MCF 10A (cell line): Measurements from ENCODE around the gene SATB1. TPM values are rescaled to one million over a fixed set of nuclear protein-coding genes. Genes with fewer than 3 reads are reported as not detected.

Experiments used
- BruUV-seq: library from RNA; stranded (reverse); fragments of 400-500 nt; replicated peaks from 2 replicates; lab custom pipeline; 2021; lab: Mats Ljungman, UMichigan
- CTCF ChIA-PET: fragments of 300-600 bp; sonication (Branson Sonifier 250); formaldehyde crosslinking; extraction: SDS; loops from one replicate; lab custom pipeline; 2021; ENCODE audit warnings: antibody characterized with exemption, inconsistent platforms; lab: Yijun Ruan, JAX
- POLR2A ChIA-PET: fragments of 300-600, 350-650 bp; sonication (Branson Sonifier 250); formaldehyde crosslinking; extraction: SDS; loops from one replicate; lab custom pipeline; 2020; ENCODE audit warnings: antibody characterized with exemption, inconsistent platforms; lab: Yijun Ruan, JAX
- DNase-seq: peaks from one replicate; pipeline ENCODE4 v3.0.0-alpha.2; 2018; ENCODE audit not compliant: unreplicated experiment
- H3K27ac Mint-ChIP-seq: one replicate; pipeline ENCODE4 v1.8.0; 2022; ENCODE audit warnings: mild to moderate bottlenecking, low read depth, mixed read lengths; ENCODE audit not compliant: unreplicated experiment
- H3K27me3 Mint-ChIP-seq: one replicate; pipeline ENCODE4 v1.8.0; 2022; ENCODE audit warnings: mixed read lengths; ENCODE audit not compliant: insufficient read depth, unreplicated experiment
- H3K36me3 Mint-ChIP-seq: one replicate; pipeline ENCODE4 v1.8.0; 2022; ENCODE audit warnings: mild to moderate bottlenecking, moderate library complexity, mixed read lengths; ENCODE audit not compliant: insufficient read depth, unreplicated experiment
- H3K4me1 Mint-ChIP-seq: one replicate; pipeline ENCODE4 v1.8.0; 2022; ENCODE audit warnings: mixed read lengths; ENCODE audit not compliant: insufficient read depth, unreplicated experiment
- H3K4me3 Mint-ChIP-seq: one replicate; pipeline ENCODE4 v1.8.0; 2022; ENCODE audit warnings: mild to moderate bottlenecking, moderate library complexity, mixed read lengths; ENCODE audit not compliant: unreplicated experiment
- H3K9me3 Mint-ChIP-seq: one replicate; pipeline ENCODE4 v1.8.0; 2022; ENCODE audit warnings: mixed read lengths; ENCODE audit not compliant: unreplicated experiment
- CTCF ChIP-seq: fragments of 200-600 bp; IDR thresholded peaks from one replicate; pipeline ENCODE4 v1.8.0; 2022; ENCODE audit warnings: antibody characterized with exemption, mild to moderate bottlenecking; ENCODE audit not compliant: unreplicated experiment
- intact Hi-C: fragments of 100-400 bp; cut with micrococcal nuclease; formaldehyde crosslinking; loops from 2 replicates; pipeline ENCODE4 v1.14.1; 2022
- total RNA-seq: library from RNA; stranded (reverse); gene quantifications from 2 replicates; pipeline ENCODE4 v1.2.3, GENCODE V29; 2022

Gene SATB1
- total RNA-seq, 1 experiment from 2014 or later = 0.23 TPM

GRCh38 chr3:18416332-18416731 lies 8.8 kb downstream of the SATB1 start:
- no peaks in the 10 kb centered on the region for H3K36me3 Mint-ChIP-seq
- no peaks in the 10 kb centered on the region for H3K9me3 Mint-ChIP-seq
- DNase-seq = no peak
- H3K27me3 Mint-ChIP-seq = peaks cover 85% of the 10 kb centered on the region
- POLR2A ChIA-PET = no interaction called here
- no peak overlapping the region for H3K4me3 Mint-ChIP-seq
- no TSS peak for BruUV-seq
- no peak overlapping the region for H3K27ac Mint-ChIP-seq
- no peak for TF ChIP-seq CTCF
- CTCF ChIA-PET = no interaction called here
- no peaks in the 10 kb centered on the region for H3K4me1 Mint-ChIP-seq
- intact Hi-C loops = no loop called here

- no peaks in the 10 kb centered on the region for H3K9me3 Mint-ChIP-seq
- intact Hi-C loops = no loop called here
- no peak for TF ChIP-seq CTCF
- no peaks in the 10 kb centered on the region for H3K36me3 Mint-ChIP-seq
- no peak for DNase-seq
- no peak overlapping the region for H3K27ac Mint-ChIP-seq
- H3K27me3 Mint-ChIP-seq = peaks cover 85% of the 10 kb centered on the region
- ChIA-PET CTCF (no interaction called here), POLR2A (no interaction called here)
- no peak overlapping the region for H3K4me3 Mint-ChIP-seq
- H3K4me1 Mint-ChIP-seq = no peaks in the 10 kb centered on the region
- no TSS peak for BruUV-seq
Measured at GRCh38 chr3:18415839-18416238, 9.3 kb downstream of the SATB1 start.

GRCh38 chr3:18415167-18415566 lies 10.0 kb downstream of the SATB1 start:
- POLR2A ChIA-PET = no interaction called here
- CTCF ChIA-PET = no interaction called here
- BruUV-seq = no TSS peak

GRCh38 chr3:18412684-18413083 lies 12.5 kb downstream of the SATB1 start:
- DNase-seq = no peak
- Mint-ChIP-seq H3K27me3 (peaks cover 84% of the 10 kb centered on the region), H3K9me3 (no peaks in the 10 kb centered on the region), H3K27ac (no peak overlapping the region), H3K4me1 (no peaks in the 10 kb centered on the region), H3K36me3 (no peaks in the 10 kb centered on the region), H3K4me3 (no peak overlapping the region)
- intact Hi-C loops = no loop called here
- no peak for TF ChIP-seq CTCF
- POLR2A ChIA-PET = no interaction called here
- CTCF ChIA-PET = no interaction called here
- no TSS peak for BruUV-seq

More at GRCh38 chr3:18415167-18415566, 10.0 kb downstream of the SATB1 start:
- Mint-ChIP-seq H3K9me3 (no peaks in the 10 kb centered on the region), H3K4me3 (no peak overlapping the region), H3K27ac (no peak overlapping the region), H3K36me3 (no peaks in the 10 kb centered on the region), H3K27me3 (peaks cover 85% of the 10 kb centered on the region), H3K4me1 (no peaks in the 10 kb centered on the region)
- no peak for DNase-seq
- intact Hi-C loops = no loop called here
- no peak for TF ChIP-seq CTCF
